ENCODE measurements around the gene DENND1A.
"Not testable (repeated sequence)": the region's sequence is repeated elsewhere in the genome, so short reads cannot be mapped to it uniquely, and the experiment has no call there.

Gene DENND1A

GRCh38 chr9:123948286-123948685 is 18.4 kb upstream of the DENND1A start:
- DNase-seq (ENCODE audit: low read depth in 2 of 2): no peak

GRCh38 chr9:123947326-123947725 is 17.4 kb upstream of the DENND1A start:
- DNase-seq (ENCODE audit: low read depth in 2 of 2): no peak

DNA sequence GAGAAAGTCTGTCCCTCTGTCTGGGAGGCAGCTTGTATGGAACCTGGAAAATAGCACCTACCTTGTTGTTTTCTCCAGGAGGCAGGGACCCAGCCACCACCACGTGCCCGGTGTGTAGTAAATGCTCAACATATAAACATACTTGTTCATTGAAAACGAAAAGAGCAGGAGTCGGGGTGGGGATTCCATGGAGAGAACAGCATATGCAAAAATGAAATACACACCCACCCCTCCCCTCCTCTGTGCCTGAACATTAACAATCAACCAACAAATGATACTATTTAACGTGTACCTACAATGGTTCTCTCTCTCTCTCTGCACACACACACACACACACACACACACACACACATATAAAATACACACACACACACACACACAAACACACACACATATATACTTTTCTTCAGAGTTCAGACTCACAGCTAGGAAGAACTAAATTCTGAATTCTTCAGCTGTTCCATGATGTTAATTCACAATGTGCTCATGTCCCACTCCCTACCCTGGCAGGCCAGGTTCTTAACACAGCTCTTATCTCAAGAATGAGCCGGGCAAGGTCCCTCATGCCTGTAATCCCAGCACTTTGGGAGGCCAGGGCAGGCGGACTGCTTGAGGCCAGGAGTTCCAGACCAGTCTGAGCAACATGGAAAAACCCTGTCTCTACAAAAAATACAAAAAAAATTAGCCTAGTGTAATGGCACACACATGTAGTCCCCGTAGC is 16.3 kb upstream of the DENND1A start:
- DNase-seq (ENCODE audit: low read depth in 2 of 2): no peak

GRCh38 chr9:123945532-123945931 is 15.6 kb upstream of the DENND1A start:
- DNase-seq (ENCODE audit: low read depth in 2 of 2): no peak

- not testable (repeated sequence) for DNase-seq (ENCODE audit: low read depth in 2 of 2)
Measured at GRCh38 chr9:123944464-123944863, 14.5 kb upstream of the DENND1A start.

DNA sequence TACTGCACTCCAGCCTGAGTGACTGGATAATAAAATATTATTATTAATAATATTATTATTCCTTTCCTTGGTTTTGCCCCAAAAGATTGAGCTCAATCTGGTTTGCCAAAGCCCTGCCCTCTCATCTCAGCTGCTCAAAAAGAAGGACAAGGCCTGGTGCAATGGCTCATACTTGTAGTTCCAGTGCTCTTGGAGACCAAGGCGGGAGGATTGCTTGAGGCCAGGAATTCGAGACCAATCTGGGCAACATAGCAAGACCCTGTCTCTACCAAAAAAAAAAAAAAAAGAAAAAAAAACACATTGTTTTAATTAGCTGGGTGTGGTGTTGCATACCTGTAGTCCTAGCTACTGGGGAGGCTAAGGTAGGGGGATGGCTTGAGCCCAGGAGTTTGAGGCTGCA is 13.7 kb upstream of the DENND1A start:
- no peak for DNase-seq (ENCODE audit: low read depth in 2 of 2)

DNA sequence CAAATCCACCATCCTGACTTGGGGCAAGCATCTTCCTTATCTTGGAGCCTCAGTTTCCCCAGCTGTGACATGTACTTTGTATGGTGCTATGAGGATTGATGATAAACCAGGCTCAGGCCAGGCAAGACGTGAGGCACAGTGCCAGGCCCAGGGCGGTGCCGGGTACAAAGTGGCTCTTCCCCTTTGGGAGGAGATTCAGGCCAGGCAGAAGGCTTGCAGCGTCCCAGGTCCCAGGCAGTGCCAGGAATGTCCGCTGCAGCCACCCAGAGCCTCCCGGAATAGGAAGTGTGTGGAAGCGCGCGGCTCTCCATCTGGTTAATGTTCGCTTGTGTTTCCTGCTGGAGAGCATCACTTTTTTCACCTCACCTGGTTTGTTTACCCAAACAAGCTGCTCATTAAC is 12.6 kb upstream of the DENND1A start:
- no peak for DNase-seq (ENCODE audit: low read depth in 2 of 2)

DNA sequence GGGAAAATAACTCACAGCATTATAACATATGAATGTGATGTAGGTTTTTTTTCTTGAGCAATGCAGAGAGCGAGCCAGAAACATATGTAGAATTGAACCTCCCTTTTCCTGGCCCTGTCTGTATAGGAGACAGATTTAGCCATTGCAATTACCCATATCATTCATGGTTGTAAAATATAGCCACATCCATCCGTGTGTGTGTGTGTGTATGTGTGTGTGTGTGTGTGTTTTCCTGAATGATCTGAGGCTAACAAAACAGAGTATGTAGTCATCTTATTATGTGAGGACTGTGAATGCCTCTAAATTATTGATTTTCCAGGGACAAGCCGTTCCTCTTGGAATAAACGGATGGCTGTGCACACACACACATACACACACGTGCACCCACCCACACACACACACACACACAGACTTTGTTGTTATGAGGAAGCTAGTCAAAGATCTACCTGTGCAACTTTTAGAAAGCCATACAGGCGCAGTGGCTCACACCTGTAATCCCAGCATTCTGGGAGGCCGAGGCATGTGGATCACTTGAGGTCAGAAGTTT is 11.7 kb upstream of the DENND1A start:
- DNase-seq (ENCODE audit: low read depth in 2 of 2): no peak

DNA sequence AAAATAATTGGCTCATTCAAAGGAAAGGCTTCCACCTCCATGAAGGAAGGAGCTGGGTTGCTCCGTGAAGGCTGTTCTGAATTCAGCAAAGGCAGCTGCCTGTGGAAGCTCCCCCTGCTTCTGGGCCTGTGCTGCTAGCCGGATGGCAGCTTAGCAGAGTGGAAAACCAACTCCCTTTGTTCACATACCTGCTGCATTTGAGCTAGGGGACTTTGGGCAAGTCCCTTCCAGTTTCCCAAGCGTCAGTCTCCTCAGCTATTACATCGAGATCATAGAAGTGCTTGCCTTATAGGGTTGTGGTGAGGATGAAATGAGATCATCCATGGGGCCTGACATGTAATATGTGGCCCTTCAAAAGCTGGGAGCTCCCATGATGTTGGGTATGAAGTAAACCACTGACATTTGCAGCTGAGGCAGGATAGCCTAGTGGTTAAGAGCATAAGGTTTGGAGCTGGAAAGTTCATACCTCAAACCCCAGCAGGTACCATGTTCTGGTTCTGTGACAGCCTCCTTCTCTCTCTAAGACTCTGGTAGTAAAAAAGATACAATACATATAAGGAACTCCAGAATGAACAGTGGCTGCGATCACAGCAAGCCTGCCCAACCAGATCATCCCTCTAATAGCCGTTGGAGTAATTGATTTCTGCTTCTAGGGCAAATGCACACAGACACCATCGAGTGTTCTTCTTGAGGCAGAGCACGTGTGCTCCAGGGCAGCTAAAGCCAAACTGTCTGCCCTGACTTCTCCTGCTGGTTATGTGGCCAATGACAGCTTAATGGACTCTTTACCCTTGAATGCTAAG is 11.0 kb upstream of the DENND1A start:
- DNase-seq (ENCODE audit: low read depth in 2 of 2): no peak

DNA sequence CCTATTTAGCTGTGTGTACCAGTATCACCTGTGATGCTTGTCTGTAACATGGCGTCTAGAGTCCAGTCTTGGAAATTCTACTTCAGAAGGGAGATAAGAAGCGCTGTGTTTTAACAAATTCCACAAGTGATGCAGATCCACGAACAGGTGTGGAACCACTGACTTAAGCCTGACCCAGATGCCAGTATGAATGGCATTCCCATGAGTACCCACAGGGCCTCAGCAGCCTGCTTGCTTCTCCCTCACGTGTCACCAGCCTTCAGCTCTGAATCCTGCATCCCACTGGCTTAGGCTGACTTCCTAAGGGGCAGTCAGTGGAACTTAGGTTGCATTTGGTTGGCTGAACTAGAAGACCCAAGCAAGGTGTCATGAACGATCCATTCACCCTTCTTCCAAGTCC is 8.5 kb upstream of the DENND1A start:
- no peak for DNase-seq (ENCODE audit: low read depth in 2 of 2)

GRCh38 chr9:123936575-123936974 is 6.6 kb upstream of the DENND1A start:
- not testable (repeated sequence) for DNase-seq (ENCODE audit: low read depth in 2 of 2)

GRCh38 chr9:123933440-123934212 is 3.7 kb upstream of the DENND1A start:
- no peak for DNase-seq (ENCODE audit: low read depth in 2 of 2)

DNA sequence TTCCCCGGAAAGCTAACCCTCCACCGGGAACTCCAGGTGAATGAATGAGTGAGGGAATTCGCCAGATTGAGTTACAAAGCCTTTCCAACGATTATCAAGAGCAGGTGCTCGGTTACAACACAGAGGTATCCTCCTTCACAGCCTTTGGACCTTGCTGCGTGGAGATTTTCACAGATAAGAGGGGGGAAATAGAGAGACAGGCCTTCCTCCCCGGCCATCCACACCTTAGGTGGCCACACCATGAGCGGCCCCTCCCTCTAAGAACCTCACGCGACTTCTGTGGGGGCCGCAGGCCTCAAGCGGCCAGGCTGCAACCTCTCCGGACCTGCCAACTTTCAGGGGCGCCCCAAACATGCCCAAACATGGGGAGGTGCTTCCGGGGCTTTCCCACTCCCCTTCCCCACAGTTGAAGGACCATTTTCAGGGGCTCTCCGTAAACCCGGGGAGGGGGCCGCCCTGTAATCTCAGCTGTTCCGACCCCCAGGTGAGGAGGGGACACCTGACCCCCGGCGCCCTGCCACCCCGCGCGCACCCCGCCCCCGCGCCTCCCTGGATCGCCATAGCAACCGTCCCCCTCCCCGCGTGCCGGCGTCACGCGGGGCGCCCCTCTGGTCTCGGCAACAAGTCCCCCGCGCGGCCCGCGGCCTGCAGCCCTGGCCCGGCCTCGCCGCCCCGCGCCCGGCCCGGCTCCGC is 603 bp downstream of the DENND1A start:
- peak in 1 of 2 donors; percentile 11 for DNase-seq (ENCODE audit: low read depth in 2 of 2)

DNA sequence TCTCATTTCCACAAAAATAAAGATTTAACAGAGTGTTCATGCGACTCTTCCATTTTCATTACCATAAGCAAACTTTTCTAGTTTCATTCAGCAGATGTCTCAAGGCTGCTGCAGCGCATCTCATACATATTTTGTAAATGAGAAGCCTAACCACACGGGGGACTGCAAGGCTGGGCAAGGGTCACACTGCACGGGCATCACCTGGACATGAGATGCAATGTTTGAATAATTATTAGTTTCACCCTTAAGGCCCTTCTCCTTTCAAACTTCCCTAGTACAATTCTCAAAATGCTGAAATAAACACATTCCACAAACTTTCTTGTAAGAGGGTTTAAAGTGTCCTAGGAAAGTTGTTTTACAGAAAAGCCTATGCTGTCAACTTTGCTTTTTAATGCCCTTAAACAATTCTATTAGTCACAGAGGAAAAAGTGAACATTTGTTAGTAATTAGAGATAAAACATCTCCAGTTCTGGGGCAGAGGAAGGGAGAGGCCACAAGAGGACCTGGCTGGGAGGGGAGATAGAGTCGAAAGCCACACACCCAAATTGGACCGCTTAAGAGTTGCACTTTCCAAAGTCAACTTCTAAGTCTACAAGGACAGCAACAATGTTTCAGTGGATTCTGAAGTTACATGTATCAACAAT is 1.3 kb downstream of the DENND1A start:
- no peak for DNase-seq (ENCODE audit: low read depth in 2 of 2)

DNA sequence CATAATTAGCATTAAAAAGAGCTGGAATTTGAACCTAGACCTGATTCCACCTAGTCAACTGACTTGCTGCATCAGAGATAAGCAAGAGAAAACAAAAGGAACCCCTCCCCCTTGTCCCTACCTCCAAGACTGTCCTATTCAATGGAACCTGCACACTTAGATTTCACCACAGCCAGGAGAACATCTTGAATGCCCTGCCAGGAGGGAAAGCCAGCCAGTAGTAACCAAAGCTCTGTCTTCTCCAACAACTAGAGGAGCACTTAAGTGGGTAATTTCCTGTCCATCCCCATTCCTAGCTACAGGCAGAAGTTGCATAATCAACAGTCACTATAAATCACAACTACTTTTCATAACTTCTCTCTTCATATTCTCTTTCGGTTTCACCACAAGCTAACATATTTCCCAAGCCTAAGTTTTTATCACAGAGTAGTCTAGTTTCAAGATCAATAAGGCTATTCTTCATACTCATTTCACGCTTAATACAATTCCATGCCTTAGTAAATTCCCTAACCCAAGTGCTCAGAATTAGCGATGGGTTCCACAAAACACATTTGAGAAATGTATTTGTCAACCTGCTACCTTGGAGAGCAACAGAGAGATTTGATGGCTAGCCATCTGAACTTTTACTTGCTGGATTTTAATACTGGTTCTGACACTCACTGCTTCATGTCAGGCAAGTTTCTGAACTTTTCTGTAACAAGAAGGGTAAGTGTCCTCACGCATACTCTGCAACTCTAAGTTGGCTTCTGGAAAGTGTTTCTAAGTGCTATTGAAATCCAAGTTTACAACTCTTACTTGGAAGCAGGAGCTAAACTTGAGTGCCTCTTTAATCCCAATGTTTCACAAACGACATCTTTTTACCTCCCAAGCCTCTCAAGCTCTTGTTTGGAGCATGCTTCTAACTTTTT is 2.0 kb downstream of the DENND1A start:
- no peak for DNase-seq (ENCODE audit: low read depth in 2 of 2)

GRCh38 chr9:123926941-123927340 is 3.0 kb downstream of the DENND1A start:
- DNase-seq (ENCODE audit: low read depth in 2 of 2): no peak

DNA sequence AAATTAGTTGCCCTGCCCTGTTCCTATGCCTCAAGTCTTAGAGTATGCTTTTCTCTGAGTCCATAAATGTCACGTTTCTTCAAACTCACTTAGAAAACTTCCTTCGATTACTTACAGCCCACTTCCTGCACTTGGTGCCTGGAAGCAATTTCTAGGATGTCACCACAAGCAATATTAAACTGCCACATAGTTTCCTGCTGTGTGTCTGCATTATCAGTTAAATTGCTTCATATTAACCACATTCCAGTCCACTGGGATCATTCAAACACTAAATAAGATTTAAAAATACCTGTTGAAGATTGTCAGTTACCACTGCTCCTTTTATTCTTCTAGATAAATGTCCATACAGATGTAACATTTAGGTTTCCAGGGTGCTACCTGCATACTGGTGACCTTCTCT is 4.1 kb downstream of the DENND1A start:
- DNase-seq (ENCODE audit: low read depth in 2 of 2): no peak

DNA sequence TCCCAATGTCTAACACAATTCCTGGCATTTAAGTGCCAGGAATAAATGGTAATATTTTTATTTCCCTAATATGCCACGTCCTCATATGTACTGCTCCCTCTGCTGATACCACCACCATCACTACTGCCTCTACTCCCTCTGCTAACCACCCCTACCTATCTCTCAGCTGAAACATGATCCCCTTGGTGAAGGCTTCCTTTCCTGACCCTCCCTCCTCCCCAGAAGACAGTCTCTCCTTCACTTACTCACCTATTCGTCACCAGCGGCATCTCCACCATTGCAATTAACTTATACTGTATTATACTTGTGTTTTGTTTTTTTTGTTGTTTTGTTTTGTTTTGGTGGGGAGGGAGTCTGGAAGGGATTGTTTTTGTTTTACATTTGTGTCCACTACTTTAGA is 4.8 kb downstream of the DENND1A start:
- no peak for DNase-seq (ENCODE audit: low read depth in 2 of 2)

- DNase-seq (ENCODE audit: low read depth in 2 of 2): no peak
Measured at GRCh38 chr9:123924727-123925126, 5.2 kb downstream of the DENND1A start.

GRCh38 chr9:123923884-123924283 is 6.0 kb downstream of the DENND1A start:
- DNase-seq (ENCODE audit: low read depth in 2 of 2): no peak
